Uterus (tissue), 4 donors: ENCODE data around the gene CD300LG. TPM values are rescaled to one million over a fixed set of nuclear protein-coding genes. Genes with fewer than 3 reads are reported as not detected.
"Not testable (repeated sequence)": the region's sequence is repeated elsewhere in the genome, so short reads cannot be mapped to it uniquely, and the experiment has no call there.

ENCODE experiments used
- DNase-seq, 2 donors: peaks; one replicate each; pipeline ENCODE4 v3.0.0-alpha.2; 2019 to 2020
- H3K27ac ChIP-seq, 2 donors: fragments of 200-600 bp; sonication (generic); 1 replicate in 1 of 2; 2 replicates in 1 of 2; pipeline ENCODE4 v1.5.1; 2016 to 2018
- H3K27me3 ChIP-seq, 2 donors: fragments of 200-600 bp; sonication (generic); one replicate each; pipeline ENCODE4 v1.5.1; 2018 to 2019; ENCODE audit warnings: control low read depth in 1 of 2
- H3K36me3 ChIP-seq, 2 donors: fragments of 200-600 bp; sonication (generic); one replicate each; pipeline ENCODE4 v1.5.1; 2019; ENCODE audit warnings: control low read depth in 1 of 2
- H3K4me1 ChIP-seq, 2 donors: fragments of 200-600 bp; sonication (generic); one replicate each; pipeline ENCODE4 v1.5.1; 2018 to 2019; ENCODE audit warnings: control low read depth in 1 of 2
- H3K4me3 ChIP-seq, 2 donors: fragments of 200-600 bp; sonication (generic); 1 replicate in 1 of 2; 2 replicates in 1 of 2; pipeline ENCODE4 v1.5.1; 2018 to 2019; ENCODE audit warnings: mild to moderate bottlenecking in 1 of 2
- H3K9me3 ChIP-seq, 2 donors: fragments of 200-600 bp; sonication (generic); one replicate each; pipeline ENCODE4 v1.5.1; 2019; ENCODE audit warnings: control low read depth in 1 of 2
- POLR2A ChIP-seq, 2 donors: fragments of 450-650 bp; IDR thresholded peaks; one replicate each; pipeline ENCODE4 v1.6.1; 2016; ENCODE audit warnings: antibody characterized with exemption in 2 of 2, mild to moderate bottlenecking in 1 of 2, moderate library complexity in 1 of 2
- intact Hi-C: fragments of 100-400 bp; cut with DNase I; formaldehyde crosslinking; loops from one replicate; pipeline ENCODE4 v1.15.1; 2023; ENCODE audit warnings: low total_unique reads
- total RNA-seq, 4 donors: library from RNA; depleted of rRNA in 3 of 4; stranded (reverse); fragments of >200 nt in 3 of 4; gene quantifications; one replicate each; pipeline versions ENCODE4 v1.1.0 to v1.2.4, GENCODE V29; 2014 to 2023
- TF ChIP-seq, protein P1 (sequence below), 4 experiments: fragments of 200-600 bp in 2 of 4; fragments of 450-650 bp in 2 of 4; sonication (generic) in 2 of 4; IDR thresholded peaks; one replicate each; pipeline ENCODE4 v1.5.1; 2016 to 2019; ENCODE audit warnings: antibody characterized with exemption in 4 of 4, mild to moderate bottlenecking in 2 of 4, moderate library complexity in 1 of 4
- donor health status: DM: yes; HTN: yes; CAD: no.

The CD300LG gene, protein sequence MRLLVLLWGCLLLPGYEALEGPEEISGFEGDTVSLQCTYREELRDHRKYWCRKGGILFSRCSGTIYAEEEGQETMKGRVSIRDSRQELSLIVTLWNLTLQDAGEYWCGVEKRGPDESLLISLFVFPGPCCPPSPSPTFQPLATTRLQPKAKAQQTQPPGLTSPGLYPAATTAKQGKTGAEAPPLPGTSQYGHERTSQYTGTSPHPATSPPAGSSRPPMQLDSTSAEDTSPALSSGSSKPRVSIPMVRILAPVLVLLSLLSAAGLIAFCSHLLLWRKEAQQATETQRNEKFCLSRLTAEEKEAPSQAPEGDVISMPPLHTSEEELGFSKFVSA
- 1 to 10 TPM in 3 of 4 donors, not detected in 1; 2.1 to 6.5 (median 6.2) TPM for total RNA-seq

DNA sequence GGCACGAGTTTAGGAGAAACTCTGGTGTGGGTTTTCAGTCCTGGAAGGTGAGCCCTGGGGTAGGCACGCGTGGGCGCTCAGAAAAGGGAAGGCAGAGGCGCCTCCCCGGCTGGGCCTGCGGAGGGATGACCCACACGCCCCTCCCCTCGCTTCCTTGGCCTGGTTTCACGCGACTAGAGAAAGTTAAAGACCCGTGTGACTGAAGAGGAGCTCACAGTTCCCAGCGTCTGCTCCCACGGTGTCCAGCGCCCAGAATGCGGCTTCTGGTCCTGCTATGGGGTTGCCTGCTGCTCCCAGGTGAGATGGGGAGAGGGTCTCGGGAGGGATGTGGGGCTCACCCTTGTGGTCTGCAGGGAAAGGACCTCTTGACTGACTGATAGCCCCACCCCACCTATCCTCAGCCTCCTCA is at the start of gene CD300LG:
Gene CD300LG (plus strand): TSS at position 214 of the 409 bp plus-strand sequence. CDS start 41 bp downstream, at position 255.
- intact Hi-C loops = loop anchor here (10.0 kb wide), 1 partner anchor 152 kb away; no protein-coding TSS in a partner anchor
- H3K4me1 ChIP-seq = no peaks in the 10 kb centered on the region
- TF ChIP-seq, protein P1, sequence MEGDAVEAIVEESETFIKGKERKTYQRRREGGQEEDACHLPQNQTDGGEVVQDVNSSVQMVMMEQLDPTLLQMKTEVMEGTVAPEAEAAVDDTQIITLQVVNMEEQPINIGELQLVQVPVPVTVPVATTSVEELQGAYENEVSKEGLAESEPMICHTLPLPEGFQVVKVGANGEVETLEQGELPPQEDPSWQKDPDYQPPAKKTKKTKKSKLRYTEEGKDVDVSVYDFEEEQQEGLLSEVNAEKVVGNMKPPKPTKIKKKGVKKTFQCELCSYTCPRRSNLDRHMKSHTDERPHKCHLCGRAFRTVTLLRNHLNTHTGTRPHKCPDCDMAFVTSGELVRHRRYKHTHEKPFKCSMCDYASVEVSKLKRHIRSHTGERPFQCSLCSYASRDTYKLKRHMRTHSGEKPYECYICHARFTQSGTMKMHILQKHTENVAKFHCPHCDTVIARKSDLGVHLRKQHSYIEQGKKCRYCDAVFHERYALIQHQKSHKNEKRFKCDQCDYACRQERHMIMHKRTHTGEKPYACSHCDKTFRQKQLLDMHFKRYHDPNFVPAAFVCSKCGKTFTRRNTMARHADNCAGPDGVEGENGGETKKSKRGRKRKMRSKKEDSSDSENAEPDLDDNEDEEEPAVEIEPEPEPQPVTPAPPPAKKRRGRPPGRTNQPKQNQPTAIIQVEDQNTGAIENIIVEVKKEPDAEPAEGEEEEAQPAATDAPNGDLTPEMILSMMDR (IDR thresholded peaks at IDR 0.05) = no peak
- no peak for TF ChIP-seq POLR2A (IDR thresholded peaks at IDR 0.05)
- peak within 1 kb of the TSS; percentile 34 to 56 for H3K27ac ChIP-seq
- H3K4me3 ChIP-seq = no peak within 1 kb of the TSS
- H3K27me3 ChIP-seq = no peaks in the 10 kb centered on the region
- peak; percentile 37 to 54 for DNase-seq
- H3K9me3 ChIP-seq = no peaks in the 10 kb centered on the region
- no peaks in the 10 kb centered on the region for H3K36me3 ChIP-seq

DNA sequence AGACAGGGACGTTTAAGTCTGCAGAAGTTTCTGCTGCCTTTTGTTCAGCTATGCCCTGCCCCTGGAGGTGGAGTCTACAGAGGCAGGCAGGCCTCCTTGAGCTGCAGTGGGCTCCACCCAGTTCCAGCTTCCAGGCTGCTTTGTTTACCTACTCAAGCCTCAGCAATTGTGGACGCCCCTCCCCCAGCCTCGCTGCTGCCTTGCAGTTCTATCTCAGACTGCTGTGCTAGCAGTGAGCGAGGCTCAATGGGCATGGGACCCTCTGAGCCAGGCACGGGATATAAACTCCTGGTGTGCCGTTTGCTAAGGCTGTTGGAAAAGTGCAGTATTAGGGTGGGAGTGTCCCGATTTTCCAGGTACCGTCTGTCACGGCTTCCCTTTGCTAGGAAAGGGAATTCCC is 49.0 kb upstream of the CD300LG start:
- intact Hi-C loops = loop anchor here (10.0 kb wide), 1 partner anchor 357 kb away; no protein-coding TSS in a partner anchor
- not testable (repeated sequence) for H3K27me3 ChIP-seq, H3K27ac ChIP-seq, H3K9me3 ChIP-seq, H3K4me1 ChIP-seq, H3K4me3 ChIP-seq, DNase-seq, H3K36me3 ChIP-seq

DNA sequence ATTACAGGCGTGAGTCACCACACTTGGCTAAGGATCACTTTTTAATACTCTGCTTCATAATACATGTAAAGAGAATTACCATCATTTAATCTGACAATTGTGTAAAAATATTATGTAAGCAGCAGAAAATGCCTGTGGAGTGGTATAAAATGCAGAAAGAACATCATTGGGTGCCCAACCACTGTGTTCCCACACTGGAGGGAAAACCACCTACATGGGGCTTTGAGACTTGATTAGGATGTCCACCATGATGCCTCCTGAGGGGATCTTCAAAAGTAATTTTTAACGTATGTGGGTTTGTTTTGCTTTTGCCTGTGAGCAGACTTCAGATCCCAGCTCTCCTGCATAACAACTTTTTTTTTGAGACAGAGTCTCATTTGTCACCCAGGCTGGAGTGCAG is 47.9 kb upstream of the CD300LG start:
- no peak overlapping the region for H3K27ac ChIP-seq
- no peaks in the 10 kb centered on the region for H3K4me1 ChIP-seq
- no peak for DNase-seq
- no peaks in the 10 kb centered on the region for H3K36me3 ChIP-seq
- no peak overlapping the region for H3K4me3 ChIP-seq
- intact Hi-C loops = loop anchor here (10.0 kb wide), 1 partner anchor 356 kb away; no protein-coding TSS in a partner anchor
- TF ChIP-seq, protein P1 (IDR thresholded peaks at IDR 0.05) = no peak
- TF ChIP-seq POLR2A (IDR thresholded peaks at IDR 0.05) = no peak
- H3K27me3 ChIP-seq = no peaks in the 10 kb centered on the region
- no peaks in the 10 kb centered on the region for H3K9me3 ChIP-seq

DNA sequence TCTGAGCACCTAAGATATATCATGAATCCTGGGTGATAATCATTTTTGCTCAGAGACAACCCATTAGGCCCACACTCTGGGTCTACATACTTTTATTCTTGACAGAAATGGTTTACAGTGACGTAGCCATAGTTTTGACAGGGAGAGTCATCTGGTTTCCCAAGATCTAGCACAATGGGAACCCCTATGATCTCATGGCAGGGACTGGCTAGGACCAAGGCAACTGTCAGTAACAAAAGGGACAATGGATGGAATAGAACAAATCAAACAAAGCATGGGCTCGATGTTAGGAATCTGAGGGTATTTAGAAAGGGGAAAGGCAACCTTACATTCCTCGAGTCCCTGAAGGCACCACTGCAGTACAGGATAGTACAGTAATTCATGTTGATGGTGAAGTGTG is 46.2 kb upstream of the CD300LG start:
- Histone ChIP-seq H3K27me3 (no peaks in the 10 kb centered on the region), H3K4me1 (no peaks in the 10 kb centered on the region), H3K36me3 (no peaks in the 10 kb centered on the region), H3K27ac (no peak overlapping the region), H3K4me3 (no peak overlapping the region), H3K9me3 (no peaks in the 10 kb centered on the region)
- DNase-seq = no peak
- intact Hi-C loops = no loop called here
- no peak for TF ChIP-seq POLR2A (IDR thresholded peaks at IDR 0.05)
- TF ChIP-seq, protein P1 (IDR thresholded peaks at IDR 0.05) = no peak

DNA sequence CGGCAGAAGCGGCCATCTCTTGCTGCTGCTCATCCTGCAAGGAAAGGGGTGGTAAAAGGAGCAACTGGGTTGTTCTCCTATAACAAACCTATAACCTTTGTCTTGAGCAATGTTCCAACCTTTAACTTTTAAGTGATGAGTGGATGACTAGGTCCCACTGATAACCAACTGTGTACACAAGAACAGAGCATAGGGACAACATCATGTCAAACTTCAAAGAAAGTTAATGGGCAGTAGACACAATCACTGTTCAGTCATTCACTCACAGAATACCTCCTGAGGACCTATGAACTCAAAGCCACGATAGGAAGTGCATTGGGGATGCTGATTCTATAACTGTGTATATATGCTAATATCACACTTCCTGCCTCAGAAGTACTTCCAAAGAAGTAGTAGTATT is 45.1 kb upstream of the CD300LG start:
- intact Hi-C loops = no loop called here
- TF ChIP-seq, protein P1 (IDR thresholded peaks at IDR 0.05) = no peak
- TF ChIP-seq POLR2A (IDR thresholded peaks at IDR 0.05) = no peak

More for the DNA sequence above, 45.1 kb upstream of the CD300LG start:
- H3K27me3 ChIP-seq = no peaks in the 10 kb centered on the region
- H3K9me3 ChIP-seq = no peaks in the 10 kb centered on the region
- DNase-seq = no peak
- H3K4me1 ChIP-seq = no peaks in the 10 kb centered on the region
- no peaks in the 10 kb centered on the region for H3K36me3 ChIP-seq
- H3K27ac ChIP-seq = no peak overlapping the region
- H3K4me3 ChIP-seq = no peak overlapping the region
